ENCODE measurements around the gene RTP5.

GRCh38 chr2:241896746-241897201 lies 27.2 kb downstream of the RTP5 start:
- TF ChIP-seq POLR2AphosphoS5 (IDR thresholded peaks at IDR 0.05; ENCODE audit: borderline replicate concordance, low read depth, low read length) (no peak), EZH2 (IDR thresholded peaks at IDR 0.05) (no peak)

Measured in SK-N-MC (cell line).